Mucosa of descending colon (tissue), 3 donors: ENCODE results near the gene DLEU7. TPM values are rescaled to one million over a fixed set of nuclear protein-coding genes. Genes with fewer than 3 reads are reported as not detected.

Source experiments
- ATAC-seq: fragments of 200-7000 bp; cut with Tn5 transposase; one replicate; pipeline ENCODE4 v1.9.1; 2020; ENCODE audit warnings: mild to moderate bottlenecking, moderate library complexity
- DNase-seq, 3 donors: peaks; one replicate each; pipeline ENCODE4 v3.0.0-alpha.2; 2020
- H3K36me3 ChIP-seq: fragments of 200-600 bp; one replicate; pipeline ENCODE4 v1.8.0; 2021; ENCODE audit warnings: low read depth, mild to moderate bottlenecking
- H3K4me1 ChIP-seq: fragments of 200-600 bp; one replicate; pipeline ENCODE4 v1.8.0; 2021; ENCODE audit warnings: low read depth, mild to moderate bottlenecking
- H3K4me3 ChIP-seq: fragments of 200-600 bp; one replicate; pipeline ENCODE4 v1.8.0; 2021; ENCODE audit warnings: mild to moderate bottlenecking
- H3K9me3 ChIP-seq: fragments of 200-600 bp; one replicate; pipeline ENCODE4 v1.8.0; 2021; ENCODE audit warnings: mild to moderate bottlenecking
- CTCF ChIP-seq: fragments of 200-600 bp; IDR thresholded peaks from one replicate; pipeline ENCODE4 v1.8.0; 2022; ENCODE audit warnings: antibody characterized with exemption, mild to moderate bottlenecking
- intact Hi-C, 2 donors: fragments of 100-400 bp; cut with DNase I in 1 of 2; cut with micrococcal nuclease in 1 of 2; formaldehyde crosslinking; loops; one replicate each; pipeline versions ENCODE4 v1.11.0 to v1.11.1; 2022; cut with DNase I, micrococcal nuclease
- total RNA-seq, 3 donors: library from RNA; stranded (reverse); fragmentation: NEBNext Ultra II Directional in 2 of 3; extraction: Animal tissue kit (Norgen Biotek cat#: 25700) in 2 of 3; gene quantifications; one replicate each; pipeline versions ENCODE4 v1.2.1 to v1.2.4, GENCODE V29; 2021 to 2023
- donor health status: DM: no; HTN: no; CAD: no; lungs with moderate emphysema.
- donor health status: DM: no; HTN: no; CAD: no.
- donor health status: DM: no; HTN: yes; CAD: no.

The DLEU7 gene
- total RNA-seq, 3 donors from 2014 or later = 0.13 to 0.17 TPM; not detected in 1

GRCh38 chr13:50842990-50843256 lies 569 bp downstream of the DLEU7 start:
- ATAC-seq (no peak), DNase-seq (no peak)
- Histone ChIP-seq H3K4me3 (no peak overlapping the region), H3K36me3 (no peaks in the 10 kb centered on the region), H3K4me1 (no peaks in the 10 kb centered on the region), H3K9me3 (no peaks in the 10 kb centered on the region)
- TF ChIP-seq CTCF = no peak
- intact Hi-C loops = no loop called here

GRCh38 chr13:50842251-50842989 lies 1.1 kb downstream of the DLEU7 start:
- no peak for TF ChIP-seq CTCF
- intact Hi-C loops = no loop called here
- Histone ChIP-seq H3K9me3 (no peaks in the 10 kb centered on the region), H3K4me3 (no peak overlapping the region), H3K36me3 (no peaks in the 10 kb centered on the region), H3K4me1 (no peaks in the 10 kb centered on the region)
- DNase-seq (no peak), ATAC-seq (no peak)

- ATAC-seq (no peak), DNase-seq (no peak)
- H3K9me3 ChIP-seq = no peaks in the 10 kb centered on the region
- no peaks in the 10 kb centered on the region for H3K36me3 ChIP-seq
- no peak for TF ChIP-seq CTCF
- intact Hi-C loops = no loop called here
- H3K4me3 ChIP-seq = no peak overlapping the region
- H3K4me1 ChIP-seq = no peaks in the 10 kb centered on the region
Measured at GRCh38 chr13:50841786-50842185, 1.7 kb downstream of the DLEU7 start.

- Histone ChIP-seq H3K4me1 (no peaks in the 10 kb centered on the region), H3K36me3 (no peaks in the 10 kb centered on the region), H3K9me3 (no peaks in the 10 kb centered on the region), H3K4me3 (no peak overlapping the region)
- ATAC-seq (no peak), DNase-seq (no peak)
- no peak for TF ChIP-seq CTCF
- intact Hi-C loops = no loop called here
Measured at GRCh38 chr13:50840284-50840683, 3.2 kb downstream of the DLEU7 start.

GRCh38 chr13:50839828-50840227 lies 3.7 kb downstream of the DLEU7 start:
- intact Hi-C loops = no loop called here
- DNase-seq (no peak), ATAC-seq (no peak)
- H3K36me3 ChIP-seq = no peaks in the 10 kb centered on the region
- TF ChIP-seq CTCF = no peak
- H3K4me3 ChIP-seq = no peak overlapping the region
- H3K9me3 ChIP-seq = no peaks in the 10 kb centered on the region
- no peaks in the 10 kb centered on the region for H3K4me1 ChIP-seq

GRCh38 chr13:50838701-50839100 lies 4.8 kb downstream of the DLEU7 start:
- TF ChIP-seq CTCF = no peak
- intact Hi-C loops = no loop called here
- Histone ChIP-seq H3K4me3 (no peak overlapping the region), H3K9me3 (no peaks in the 10 kb centered on the region), H3K4me1 (no peaks in the 10 kb centered on the region), H3K36me3 (no peaks in the 10 kb centered on the region)
- ATAC-seq (no peak), DNase-seq (no peak)
